B cell (primary cell): ENCODE results near the gene STK17A. TPM values are rescaled to one million over a fixed set of nuclear protein-coding genes. Genes with fewer than 3 reads are reported as not detected.
"Not testable (repeated sequence)": the region's sequence is repeated elsewhere in the genome, so short reads cannot be mapped to it uniquely, and the experiment has no call there.

Source experiments
- ATAC-seq: fragments of 200-7000 bp; cut with Tn5 transposase; one replicate; pipeline ENCODE4 v1.10.0; 2021; ENCODE audit warnings: low read depth, mild to moderate bottlenecking, moderate number of reproducible peaks, moderate library complexity
- CTCF ChIA-PET: fragments of 350-600 bp; sonication (Branson Sonifier 250); formaldehyde crosslinking; loops from one replicate; lab custom pipeline; 2021; ENCODE audit warnings: antibody characterized with exemption, inconsistent platforms; lab: Charles Lee
- POLR2A ChIA-PET: fragments of 350-600 bp; sonication (Branson Sonifier 250); formaldehyde crosslinking; loops from one replicate; lab custom pipeline; 2021; ENCODE audit warnings: antibody characterized with exemption; lab: Charles Lee
- DNase-seq: peaks from one replicate; pipeline ENCODE4 v3.0.0; 2013
- H2AFZ ChIP-seq: 2 replicates; pipeline ENCODE4 v1.6.1; 2012; ENCODE audit warnings: mild to moderate bottlenecking, low read depth, low read length; ENCODE audit not compliant: insufficient read depth, poor library complexity, severe bottlenecking
- H3K27ac ChIP-seq, 2 donors: 1 replicate in 1 of 2; 2 replicates in 1 of 2; pipeline ENCODE4 v1.5.1; 2012 to 2013; ENCODE audit warnings: low read length in 2 of 2, mild to moderate bottlenecking in 2 of 2, moderate library complexity in 1 of 2
- H3K27me3 ChIP-seq, 4 experiments: fragments of 200-600 bp in 1 of 4; sonication (generic) in 1 of 4; replicated peaks in 1 of 4; 1 replicate in 2 of 4; 2 replicates in 2 of 4; pipeline versions ENCODE4 v1.6.1 to v1.7.0; 2013 to 2016; ENCODE audit warnings: low read length in 3 of 4, mild to moderate bottlenecking in 2 of 4, mixed read lengths in 1 of 4, moderate library complexity in 1 of 4; ENCODE audit not compliant: insufficient read depth in 4 of 4, control insufficient read depth in 3 of 4; ENCODE audit errors: control extremely low read depth in 1 of 4
- H3K36me3 ChIP-seq, 2 experiments: replicated peaks in 1 of 2; 1 replicate in 1 of 2; 2 replicates in 1 of 2; pipeline versions ENCODE4 v1.6.1 to v1.7.1; 2013; ENCODE audit warnings: low read length in 1 of 2; ENCODE audit not compliant: insufficient read depth in 2 of 2, control insufficient read depth in 1 of 2; ENCODE audit errors: control extremely low read depth in 1 of 2, extremely low read depth in 1 of 2
- H3K4me1 ChIP-seq, 2 donors: fragments of 200-600 bp in 1 of 2; sonication (generic) in 1 of 2; 1 replicate in 1 of 2; 2 replicates in 1 of 2; pipeline versions ENCODE4 v1.5.1 to v1.6.1; 2013 to 2017; ENCODE audit warnings: low read length in 2 of 2; ENCODE audit not compliant: control insufficient read depth in 2 of 2, insufficient read depth in 2 of 2
- H3K4me2 ChIP-seq: replicated peaks from 2 replicates; pipeline ENCODE3; 2012; ENCODE audit warnings: mild to moderate bottlenecking, low read depth, low read length; ENCODE audit not compliant: poor library complexity, severe bottlenecking
- H3K4me3 ChIP-seq, 5 experiments: fragments of 200-600 bp in 1 of 5; sonication (generic) in 1 of 5; 1 replicate in 3 of 5; 2 replicates in 2 of 5; pipeline versions ENCODE4 v1.5.1 to v1.7.0; 2011 to 2016; ENCODE audit warnings: low read length in 4 of 5, mild to moderate bottlenecking in 4 of 5, low read depth in 2 of 5, control low read depth in 1 of 5, moderate library complexity in 1 of 5; ENCODE audit not compliant: insufficient read depth in 1 of 5; ENCODE audit errors: control extremely low read depth in 1 of 5, extremely low read depth in 1 of 5
- H3K79me2 ChIP-seq: fragments of 200-600 bp; sonication (generic); one replicate; pipeline ENCODE4 v1.6.0; 2016; ENCODE audit warnings: low read length; ENCODE audit not compliant: control insufficient read depth, insufficient read depth
- H3K9ac ChIP-seq: fragments of 200-600 bp; sonication (generic); 2 replicates; pipeline ENCODE4 v1.6.1; 2017; ENCODE audit warnings: mild to moderate bottlenecking, low read length, moderate library complexity
- H3K9me3 ChIP-seq, 3 donors: one replicate each; pipeline versions ENCODE4 v1.6.1 to v1.7.1; 2013; ENCODE audit warnings: low read length in 2 of 3; ENCODE audit not compliant: control insufficient read depth in 2 of 3, insufficient read depth in 1 of 3; ENCODE audit errors: control extremely low read depth in 1 of 3
- H4K20me1 ChIP-seq: 2 replicates; pipeline ENCODE4 v1.6.0; 2012; ENCODE audit warnings: mild to moderate bottlenecking, low read length; ENCODE audit not compliant: insufficient read depth, control insufficient read depth, poor library complexity, severe bottlenecking
- H3K27ac Mint-ChIP-seq: one replicate; pipeline ENCODE4 v1.8.0; 2021; ENCODE audit warnings: mixed read lengths
- H3K27me3 Mint-ChIP-seq: one replicate; pipeline ENCODE4 v1.8.0; 2021; ENCODE audit warnings: mixed read lengths
- H3K4me1 Mint-ChIP-seq: one replicate; pipeline ENCODE4 v1.8.0; 2021; ENCODE audit warnings: mixed read lengths
- H3K4me3 Mint-ChIP-seq: one replicate; pipeline ENCODE4 v1.8.0; 2021; ENCODE audit warnings: mixed read lengths
- H3K9me3 Mint-ChIP-seq: one replicate; pipeline ENCODE4 v1.8.0; 2022; ENCODE audit warnings: mixed read lengths; ENCODE audit not compliant: insufficient read depth
- EZH2 ChIP-seq: IDR thresholded peaks from 2 replicates; pipeline ENCODE4 v1.6.1; 2012; ENCODE audit warnings: borderline replicate concordance, low read depth, mild to moderate bottlenecking, moderate library complexity, low read length; ENCODE audit not compliant: insufficient read depth, poor library complexity, severe bottlenecking
- WGBS: methylation state at CpG from one replicate; pipeline ENCODE4 v1.1.5; 2013; ENCODE audit warnings: missing lambda C conversion rate; ENCODE audit not compliant: insufficient coverage; 5-methylcytosine and 5-hydroxymethylcytosine counted together
- intact Hi-C: fragments of 100-400 bp; cut with micrococcal nuclease; formaldehyde crosslinking; loops from one replicate; pipeline ENCODE4 v1.10.0; 2022
- polyA plus RNA-seq: library from polyadenylated mRNA; depleted of rRNA; stranded (reverse); fragments of >200 nt; gene quantifications from 2 replicates; pipeline ENCODE4 v1.2.3, GENCODE V29; 2012
- total RNA-seq, 2 donors: library from RNA; stranded (reverse); fragments of 120-200 nt in 1 of 2; gene quantifications; 1 replicate in 1 of 2; 2 replicates in 1 of 2; pipeline versions ENCODE4 v1.2.3 to v1.2.4, GENCODE V29; 2013 to 2022
- TF ChIP-seq, protein P1 (sequence below): fragments of 200-600 bp; IDR thresholded peaks from one replicate; pipeline ENCODE4 v1.8.0; 2022; ENCODE audit warnings: antibody characterized with exemption, mild to moderate bottlenecking

The STK17A gene
- total and polyA plus RNA-seq, 2 donors (not counting 1 experiment from before 2014, with no cell fraction given), result 72.8 to 111 TPM

- DNase-seq, result no peak
- Mint-ChIP-seq H3K4me1 (peaks cover 69% of the 10 kb centered on the region), H3K27ac (peak overlapping the region; percentile 76), H3K4me3 (peak overlapping the region; percentile 68), H3K27me3 (no peaks in the 10 kb centered on the region), H3K9me3 (no peaks in the 10 kb centered on the region)
- Histone ChIP-seq H2AFZ (no peak overlapping the region), H3K27me3 (no peaks in the 10 kb centered on the region), H3K4me2 (peak overlapping the region; percentile 43), H4K20me1 (peaks cover 82% of the 10 kb centered on the region), H3K79me2 (peaks cover 100% of the 10 kb centered on the region), H3K9ac (peak overlapping the region; percentile 25), H3K4me1 (peaks cover 60 to 77% of the 10 kb centered on the region in 2 donors), H3K36me3 (peaks cover 4 to 32% of the 10 kb centered on the region in 2 experiments), H3K27ac (peak overlapping the region in 1 of 2 donors; percentile 65), H3K4me3 (no peak overlapping the region), H3K9me3 (no peaks in the 10 kb centered on the region)
- no peak for ATAC-seq
- CTCF ChIA-PET, result interaction anchor here (1.3 to 13.1 kb wide), 3 partner anchors 10 to 107 kb away, joined by 3 to 721 read pairs (median 21); partner anchors contain the start of gene STK17A
- intact Hi-C loops, result no loop called here
- TF ChIP-seq EZH2, result no peak
- TF ChIP-seq, protein P1, sequence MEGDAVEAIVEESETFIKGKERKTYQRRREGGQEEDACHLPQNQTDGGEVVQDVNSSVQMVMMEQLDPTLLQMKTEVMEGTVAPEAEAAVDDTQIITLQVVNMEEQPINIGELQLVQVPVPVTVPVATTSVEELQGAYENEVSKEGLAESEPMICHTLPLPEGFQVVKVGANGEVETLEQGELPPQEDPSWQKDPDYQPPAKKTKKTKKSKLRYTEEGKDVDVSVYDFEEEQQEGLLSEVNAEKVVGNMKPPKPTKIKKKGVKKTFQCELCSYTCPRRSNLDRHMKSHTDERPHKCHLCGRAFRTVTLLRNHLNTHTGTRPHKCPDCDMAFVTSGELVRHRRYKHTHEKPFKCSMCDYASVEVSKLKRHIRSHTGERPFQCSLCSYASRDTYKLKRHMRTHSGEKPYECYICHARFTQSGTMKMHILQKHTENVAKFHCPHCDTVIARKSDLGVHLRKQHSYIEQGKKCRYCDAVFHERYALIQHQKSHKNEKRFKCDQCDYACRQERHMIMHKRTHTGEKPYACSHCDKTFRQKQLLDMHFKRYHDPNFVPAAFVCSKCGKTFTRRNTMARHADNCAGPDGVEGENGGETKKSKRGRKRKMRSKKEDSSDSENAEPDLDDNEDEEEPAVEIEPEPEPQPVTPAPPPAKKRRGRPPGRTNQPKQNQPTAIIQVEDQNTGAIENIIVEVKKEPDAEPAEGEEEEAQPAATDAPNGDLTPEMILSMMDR, result no peak
- POLR2A ChIA-PET, result interaction anchor here (0.6 kb wide), 1 partner anchor 10 kb away, joined by 4 read pairs; the partner anchor contains the start of gene STK17A
- WGBS, result 100% methylated on average over 1 of the region's 1 CpG
These were observed 10.1 kb downstream of the STK17A start for GRCh38 chr7:43593010-43593409.

DNA sequence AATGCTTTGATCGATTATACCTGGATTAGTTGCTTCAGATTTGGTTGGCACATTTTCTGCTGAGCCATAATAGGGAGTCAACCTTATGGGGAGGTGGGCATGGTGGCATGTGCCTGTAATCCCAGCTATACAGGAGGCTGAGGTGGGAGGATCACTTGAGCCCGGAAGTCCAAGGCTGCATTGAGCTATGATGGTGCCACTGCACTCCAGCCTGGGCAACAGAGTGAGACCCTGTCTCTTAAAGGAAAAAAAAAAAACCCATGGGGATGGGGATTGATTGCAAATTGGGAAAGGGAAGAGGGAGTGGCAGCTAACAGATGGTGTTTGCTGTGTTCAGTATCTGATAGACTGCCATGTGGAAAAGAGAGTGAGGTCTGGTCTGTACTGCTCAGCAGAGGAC is 11.1 kb downstream of the STK17A start:
- intact Hi-C loops, result no loop called here
- H3K9ac ChIP-seq, result peak overlapping the region; percentile 14
- H4K20me1 ChIP-seq, result peaks cover 92% of the 10 kb centered on the region
- H2AFZ ChIP-seq, result no peak overlapping the region
- Mint-ChIP-seq H3K9me3 (no peaks in the 10 kb centered on the region), H3K27me3 (no peaks in the 10 kb centered on the region), H3K4me1 (peaks cover 61% of the 10 kb centered on the region), H3K27ac (peak overlapping the region; percentile 78), H3K4me3 (peak overlapping the region; percentile 68)
- peaks cover 100% of the 10 kb centered on the region for H3K79me2 ChIP-seq
- no peaks in the 10 kb centered on the region for H3K9me3 ChIP-seq
- peaks cover 50 to 68% of the 10 kb centered on the region in 2 donors for H3K4me1 ChIP-seq
- no peaks in the 10 kb centered on the region for H3K27me3 ChIP-seq
- H3K36me3 ChIP-seq, result peaks cover 3 to 37% of the 10 kb centered on the region in 2 experiments
- DNase-seq, result no peak
- no peak for ATAC-seq
- WGBS, result 80% methylated on average over 2 of the region's 2 CpGs
- H3K4me2 ChIP-seq, result peak overlapping the region; percentile 43
- ChIA-PET CTCF (interaction anchor here (0.6 to 2.0 kb wide), 3 partner anchors 11 to 107 kb away, joined by 3 to 10 read pairs (median 4); partner anchors contain the start of gene STK17A), POLR2A (interaction anchor here (0.6 to 0.7 kb wide), 2 partner anchors 19 to 24 kb away, joined by 4 to 7 read pairs; no protein-coding TSS in a partner anchor)
- no peak for TF ChIP-seq EZH2
- TF ChIP-seq, protein P1, result no peak
- peak overlapping the region in 1 of 5 experiments; percentile 16 for H3K4me3 ChIP-seq
- peak overlapping the region in 1 of 2 donors; percentile 65 for H3K27ac ChIP-seq

DNA sequence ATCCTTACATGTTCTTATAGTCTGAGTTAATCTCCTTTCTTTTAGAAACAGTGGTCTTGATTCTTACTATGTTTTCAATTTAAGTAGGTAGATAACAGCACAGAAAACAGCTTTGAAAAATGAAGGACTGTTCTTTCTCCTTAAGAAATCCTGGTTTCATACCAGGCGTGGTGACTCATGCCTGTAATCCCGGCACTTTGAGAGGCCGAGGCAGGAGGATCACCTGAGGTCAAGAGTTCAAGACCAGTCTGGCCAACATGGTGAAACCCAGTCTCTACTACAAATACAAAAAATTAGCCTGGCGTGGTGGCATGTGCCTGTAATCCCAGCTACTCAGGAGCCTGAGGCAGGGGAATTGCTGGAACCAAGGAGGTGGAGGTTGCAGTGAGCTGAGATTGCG is 13.5 kb downstream of the STK17A start:
- H3K9ac ChIP-seq, H3K9me3 Mint-ChIP-seq, H2AFZ ChIP-seq, H3K4me3 ChIP-seq, intact Hi-C loops, H3K27ac Mint-ChIP-seq, H3K27me3 Mint-ChIP-seq, ATAC-seq, H3K27me3 ChIP-seq, H3K4me3 Mint-ChIP-seq, H3K9me3 ChIP-seq, H3K4me2 ChIP-seq, DNase-seq, H3K27ac ChIP-seq: not testable (repeated sequence)
- Histone ChIP-seq H3K36me3 (peaks cover 8 to 54% of the 10 kb centered on the region in 2 experiments), H3K79me2 (peaks cover 100% of the 10 kb centered on the region), H4K20me1 (peaks cover 94% of the 10 kb centered on the region), H3K4me1 (peaks cover 38 to 59% of the 10 kb centered on the region in 2 donors)
- POLR2A ChIA-PET, result interaction anchor here (0.9 kb wide), 1 partner anchor 9 kb away, joined by 8 read pairs; no protein-coding TSS in a partner anchor
- 100% methylated on average over 3 of the region's 5 CpGs for WGBS
- H3K4me1 Mint-ChIP-seq, result peaks cover 56% of the 10 kb centered on the region
- CTCF ChIA-PET, result interaction anchor here (1.6 to 3.5 kb wide), 2 partner anchors 14 to 104 kb away, joined by 5 to 14 read pairs; partner anchors contain the start of gene STK17A
